ENCODE data around the gene RNPEPL1. TPM values are rescaled to one million over a fixed set of nuclear protein-coding genes. Genes with fewer than 3 reads are reported as not detected.

RNPEPL1 gene
- total and polyA plus RNA-seq, 12 donors, result 5.1 to 259 (median 59.5) TPM

DNA sequence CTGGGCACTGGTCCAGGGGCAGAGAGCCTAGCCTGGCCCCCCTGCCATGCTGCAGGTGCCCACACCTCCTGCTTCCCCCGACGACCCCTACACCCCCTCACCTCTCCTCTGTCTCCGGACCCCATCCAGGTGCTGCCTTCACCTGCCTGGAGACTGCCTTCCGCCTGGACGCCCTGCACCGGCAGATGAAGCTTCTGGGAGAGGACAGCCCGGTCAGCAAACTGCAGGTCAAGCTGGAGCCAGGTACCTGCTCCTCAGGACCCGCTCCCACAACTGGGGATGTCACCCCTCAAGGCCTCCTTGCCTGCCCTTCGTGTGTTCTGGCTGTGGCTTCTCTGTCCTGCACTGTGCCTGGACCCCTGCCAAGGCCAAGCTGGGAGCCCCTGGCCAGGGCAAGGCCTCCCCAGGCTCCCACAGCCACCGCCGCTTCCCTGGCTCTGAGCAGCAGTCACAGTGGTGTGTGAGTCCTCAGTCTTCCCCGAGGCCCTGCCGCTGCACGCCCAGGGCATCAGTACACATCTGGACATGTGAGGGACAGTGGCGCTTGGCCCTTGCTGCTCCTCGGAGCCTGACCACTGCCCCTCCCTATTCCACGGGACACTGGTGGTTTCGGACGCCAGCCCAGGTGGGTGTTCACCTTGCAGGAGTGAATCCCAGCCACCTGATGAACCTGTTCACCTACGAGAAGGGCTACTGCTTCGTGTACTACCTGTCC lies 6.3 kb downstream of the RNPEPL1 start:
- intact Hi-C loops (cut with DNase I), result no loop called here
- TF ChIP-seq, protein P1, sequence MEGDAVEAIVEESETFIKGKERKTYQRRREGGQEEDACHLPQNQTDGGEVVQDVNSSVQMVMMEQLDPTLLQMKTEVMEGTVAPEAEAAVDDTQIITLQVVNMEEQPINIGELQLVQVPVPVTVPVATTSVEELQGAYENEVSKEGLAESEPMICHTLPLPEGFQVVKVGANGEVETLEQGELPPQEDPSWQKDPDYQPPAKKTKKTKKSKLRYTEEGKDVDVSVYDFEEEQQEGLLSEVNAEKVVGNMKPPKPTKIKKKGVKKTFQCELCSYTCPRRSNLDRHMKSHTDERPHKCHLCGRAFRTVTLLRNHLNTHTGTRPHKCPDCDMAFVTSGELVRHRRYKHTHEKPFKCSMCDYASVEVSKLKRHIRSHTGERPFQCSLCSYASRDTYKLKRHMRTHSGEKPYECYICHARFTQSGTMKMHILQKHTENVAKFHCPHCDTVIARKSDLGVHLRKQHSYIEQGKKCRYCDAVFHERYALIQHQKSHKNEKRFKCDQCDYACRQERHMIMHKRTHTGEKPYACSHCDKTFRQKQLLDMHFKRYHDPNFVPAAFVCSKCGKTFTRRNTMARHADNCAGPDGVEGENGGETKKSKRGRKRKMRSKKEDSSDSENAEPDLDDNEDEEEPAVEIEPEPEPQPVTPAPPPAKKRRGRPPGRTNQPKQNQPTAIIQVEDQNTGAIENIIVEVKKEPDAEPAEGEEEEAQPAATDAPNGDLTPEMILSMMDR (IDR thresholded peaks at IDR 0.05), result no peak
- no peak for TF ChIP-seq POLR2A (IDR thresholded peaks at IDR 0.05)
- H3K36me3 ChIP-seq (replicated peaks in 1 of 2), result peaks cover 0 to 40% of the 10 kb centered on the region in 2 donors
- WGBS, 4 donors, result 72 to 82% (median 81%) methylated on average over 8 to 21 of the region's 21 CpGs
- no peak overlapping the region for H3K27ac ChIP-seq
- no peaks in the 10 kb centered on the region for H3K27me3 ChIP-seq
- no peaks in the 10 kb centered on the region for H3K9me3 ChIP-seq (replicated peaks in 1 of 3)
- H3K4me3 ChIP-seq, result no peak overlapping the region
- peaks cover 20 to 32% of the 10 kb centered on the region in 2 donors for H3K4me1 ChIP-seq (replicated peaks in 1 of 2)
- no peak for DNase-seq

DNA sequence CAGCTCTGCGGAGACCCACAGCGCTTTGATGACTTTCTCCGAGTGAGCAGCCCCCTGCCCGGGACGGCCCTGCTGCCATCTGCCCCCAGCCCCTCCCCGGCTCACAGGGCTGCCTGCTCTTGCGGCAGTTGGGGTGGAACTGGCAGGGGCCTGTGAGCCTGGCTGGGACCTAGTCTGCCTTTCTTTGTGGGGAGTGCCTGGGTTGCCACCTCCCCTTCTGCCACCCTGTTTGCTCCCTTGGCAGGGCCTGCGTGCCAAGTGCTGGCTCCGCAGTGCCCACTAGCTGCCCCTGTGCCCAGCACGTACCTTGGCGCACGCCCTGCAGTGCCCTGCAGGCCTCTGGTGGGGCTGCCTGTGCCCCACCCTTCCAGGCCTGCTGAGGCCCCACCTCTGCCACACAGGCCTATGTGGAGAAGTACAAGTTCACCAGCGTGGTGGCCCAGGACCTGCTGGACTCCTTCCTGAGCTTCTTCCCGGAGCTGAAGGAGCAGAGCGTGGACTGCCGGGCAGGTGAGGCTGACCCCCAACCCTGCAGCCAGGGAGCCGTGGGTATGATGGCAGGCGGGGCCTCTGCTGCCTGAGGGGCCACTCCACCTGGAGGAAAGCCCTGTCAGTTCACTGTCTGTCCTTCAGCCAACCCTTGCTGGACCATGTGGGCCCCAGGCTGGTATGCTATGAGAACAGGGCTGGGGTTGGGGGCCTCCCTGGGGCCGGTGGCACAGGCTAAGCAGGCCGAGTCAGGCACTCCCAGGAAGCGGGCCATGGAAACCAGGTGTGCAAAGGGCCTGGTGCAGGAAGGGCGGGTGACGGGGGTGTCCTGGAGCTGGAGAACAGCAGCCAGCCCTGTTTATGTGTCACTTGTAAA lies 7.0 kb downstream of the RNPEPL1 start:
- 79 to 89% (median 86%) methylated on average over 12 to 23 of the region's 23 CpGs for WGBS, 4 donors
- intact Hi-C loops (cut with DNase I), result no loop called here
- Histone ChIP-seq H3K9me3 (replicated peaks in 1 of 3) (no peaks in the 10 kb centered on the region), H3K27ac (no peak overlapping the region), H3K4me1 (replicated peaks in 1 of 2) (peaks cover 24 to 31% of the 10 kb centered on the region in 2 donors), H3K4me3 (no peak overlapping the region), H3K27me3 (no peaks in the 10 kb centered on the region), H3K36me3 (replicated peaks in 1 of 2) (peaks cover 0 to 40% of the 10 kb centered on the region in 2 donors)
- no peak for DNase-seq
- TF ChIP-seq, protein P1 (IDR thresholded peaks at IDR 0.05), result no peak
- no peak for TF ChIP-seq POLR2A (IDR thresholded peaks at IDR 0.05)

DNA sequence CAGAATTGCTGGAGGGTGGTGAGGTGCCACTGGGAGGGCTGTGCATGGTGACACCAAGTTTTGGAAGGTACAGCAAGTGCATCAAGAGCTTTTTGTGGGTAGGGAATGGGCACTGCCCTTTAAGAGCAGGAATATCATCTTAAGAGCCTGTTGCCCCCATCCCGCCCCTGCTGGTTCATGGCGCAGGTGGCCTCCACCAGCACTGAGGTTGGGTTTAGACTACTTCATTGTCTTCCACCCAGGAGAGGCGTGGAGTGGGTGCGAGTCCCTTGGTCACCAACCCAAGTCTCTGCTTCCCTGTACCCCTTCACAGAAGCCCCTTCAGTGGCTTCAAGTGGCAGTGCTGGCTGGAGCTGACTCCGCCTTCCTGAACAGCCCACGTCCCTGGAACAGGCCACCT lies 7.8 kb downstream of the RNPEPL1 start:
- H3K27ac ChIP-seq, result no peak overlapping the region
- WGBS, 4 donors, result 65 to 79% (median 76%) methylated on average over 2 to 6 of the region's 6 CpGs
- no peaks in the 10 kb centered on the region for H3K27me3 ChIP-seq
- DNase-seq, result no peak
- H3K4me3 ChIP-seq, result no peak overlapping the region
- TF ChIP-seq, protein P1 (IDR thresholded peaks at IDR 0.05), result no peak
- no peak for TF ChIP-seq POLR2A (IDR thresholded peaks at IDR 0.05)
- H3K4me1 ChIP-seq (replicated peaks in 1 of 2), result peaks cover 28 to 29% of the 10 kb centered on the region in 2 donors
- peaks cover 0 to 40% of the 10 kb centered on the region in 2 donors for H3K36me3 ChIP-seq (replicated peaks in 1 of 2)
- no peaks in the 10 kb centered on the region for H3K9me3 ChIP-seq (replicated peaks in 1 of 3)
- intact Hi-C loops (cut with DNase I), result no loop called here

DNA sequence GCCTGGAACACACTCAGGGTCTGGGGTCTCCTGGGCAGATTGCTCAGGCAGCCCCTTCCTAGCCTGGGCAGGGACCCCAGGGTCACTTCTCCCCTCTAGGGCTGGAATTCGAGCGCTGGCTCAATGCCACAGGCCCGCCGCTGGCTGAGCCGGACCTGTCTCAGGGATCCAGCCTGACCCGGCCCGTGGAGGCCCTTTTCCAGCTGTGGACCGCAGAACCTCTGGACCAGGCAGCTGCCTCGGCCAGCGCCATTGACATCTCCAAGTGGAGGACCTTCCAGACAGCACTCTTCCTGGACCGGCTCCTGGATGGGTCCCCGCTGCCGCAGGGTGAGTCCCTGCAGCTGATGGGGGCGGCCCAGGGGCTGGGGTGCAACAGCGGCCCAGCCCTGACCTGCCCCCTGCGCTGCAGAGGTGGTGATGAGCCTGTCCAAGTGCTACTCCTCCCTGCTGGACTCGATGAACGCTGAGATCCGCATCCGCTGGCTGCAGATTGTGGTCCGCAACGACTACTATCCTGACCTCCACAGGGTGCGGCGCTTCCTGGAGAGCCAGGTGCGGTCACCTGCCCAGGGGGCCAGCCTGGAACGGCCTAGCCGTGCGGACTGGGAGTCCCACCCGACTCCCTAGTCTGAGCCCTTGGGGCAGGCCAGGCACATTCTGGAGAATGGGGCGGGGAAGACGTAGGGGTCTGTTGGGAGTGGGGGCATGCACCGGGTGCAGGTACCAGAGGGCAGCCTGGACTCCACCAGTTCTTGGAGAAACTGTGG lies 8.3 kb downstream of the RNPEPL1 start:
- H3K9me3 ChIP-seq (replicated peaks in 1 of 3), result no peaks in the 10 kb centered on the region
- TF ChIP-seq POLR2A (IDR thresholded peaks at IDR 0.05), result no peak
- TF ChIP-seq, protein P1 (IDR thresholded peaks at IDR 0.05), result no peak
- no peak overlapping the region for H3K4me3 ChIP-seq
- intact Hi-C loops (cut with DNase I), result no loop called here
- DNase-seq, result no peak
- peaks cover 0 to 40% of the 10 kb centered on the region in 2 donors for H3K36me3 ChIP-seq (replicated peaks in 1 of 2)
- peaks cover 28 to 29% of the 10 kb centered on the region in 2 donors for H3K4me1 ChIP-seq (replicated peaks in 1 of 2)
- H3K27ac ChIP-seq, result no peak overlapping the region
- no peaks in the 10 kb centered on the region for H3K27me3 ChIP-seq
- 87 to 94% (median 90%) methylated on average over 14 to 32 of the region's 32 CpGs for WGBS, 4 donors

Data from adrenal gland (tissue), 12 donors.